HT-29 (cell line): ENCODE measurements around the gene ZNF844. TPM values are rescaled to one million over a fixed set of nuclear protein-coding genes. Genes with fewer than 3 reads are reported as not detected.
"Not testable (repeated sequence)": the region's sequence is repeated elsewhere in the genome, so short reads cannot be mapped to it uniquely, and the experiment has no call there.

Experiments
- DNase-seq: peaks from one replicate; pipeline ENCODE4 v3.0.0-alpha.2; 2015; ENCODE audit warnings: low spot score
- total RNA-seq: library from RNA; depleted of rRNA; stranded (reverse); fragments of >200 nt; shearing (Covaris generic); gene quantifications from 2 replicates; pipeline ENCODE4 v1.2.3, GENCODE V29; 2014; rRNA removed

ZNF844 gene
- 0.86 and 0.99 TPM in 2 replicates for total RNA-seq

- DNase-seq: peak; percentile 56
These were observed at the start of gene ZNF844 for GRCh38 chr19:12064590-12065538. Gene ZNF844 (plus strand): TSS chr19:12064731. CDS start chr19:12064874, 143 bp downstream.

- DNase-seq: no peak
These were observed 49.3 kb upstream of the ZNF844 start for GRCh38 chr19:12015015-12015752.

DNA sequence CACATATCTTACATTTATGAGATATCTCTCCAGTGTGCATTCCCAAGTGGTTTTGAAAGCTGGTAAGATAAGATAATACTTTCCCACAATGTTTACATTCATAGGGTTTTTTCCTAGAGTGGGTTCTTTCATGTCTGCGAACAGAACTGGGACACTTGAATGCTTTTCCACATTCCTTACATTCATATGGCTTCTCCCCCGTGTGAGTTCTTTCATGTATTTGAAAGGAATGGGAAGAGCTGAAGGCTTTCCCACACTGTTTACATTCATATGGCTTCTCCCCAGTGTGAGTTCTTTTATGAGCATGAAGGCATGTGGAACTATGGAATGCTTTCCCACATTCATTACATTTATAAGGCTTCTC is 48.8 kb upstream of the ZNF844 start:
- no peak for DNase-seq

DNA sequence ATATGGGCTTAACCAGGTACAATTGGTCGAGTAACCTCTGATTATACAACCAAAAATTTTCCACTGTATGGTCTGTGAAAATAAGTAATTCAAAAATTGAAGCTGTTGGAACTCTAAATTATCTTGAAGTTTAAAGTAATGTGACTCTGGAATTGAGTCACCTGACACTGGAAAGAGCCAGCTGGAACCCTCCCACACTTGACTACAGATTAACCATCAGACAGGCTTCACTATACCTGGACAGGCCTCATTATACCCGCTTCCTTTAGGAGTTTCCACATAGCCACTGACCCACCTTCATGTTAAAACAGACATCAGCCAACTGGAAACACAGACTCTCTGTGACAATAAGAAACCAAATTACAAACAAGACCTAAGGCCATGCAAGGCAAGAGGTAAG is 30.3 kb upstream of the ZNF844 start:
- DNase-seq: no peak

DNA sequence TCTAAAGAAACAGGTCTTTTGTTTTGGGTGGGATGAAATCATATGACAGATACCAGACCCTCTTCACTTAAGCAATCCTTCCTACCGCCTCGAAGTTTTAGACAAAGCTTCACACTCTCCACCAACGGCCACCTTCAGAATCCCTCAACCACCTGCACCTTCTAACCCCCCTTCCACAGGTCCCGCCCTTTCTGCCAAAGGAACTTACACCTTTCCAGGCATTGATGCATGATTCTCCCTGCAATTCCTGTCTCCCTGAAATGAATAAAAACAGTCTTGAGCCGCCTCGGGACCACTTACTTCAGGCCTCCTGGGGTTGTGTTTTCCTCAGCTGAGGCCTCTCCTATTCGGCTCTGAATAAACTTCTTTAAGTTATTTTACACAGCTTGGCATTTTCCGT is 29.9 kb upstream of the ZNF844 start:
- no peak for DNase-seq

DNA sequence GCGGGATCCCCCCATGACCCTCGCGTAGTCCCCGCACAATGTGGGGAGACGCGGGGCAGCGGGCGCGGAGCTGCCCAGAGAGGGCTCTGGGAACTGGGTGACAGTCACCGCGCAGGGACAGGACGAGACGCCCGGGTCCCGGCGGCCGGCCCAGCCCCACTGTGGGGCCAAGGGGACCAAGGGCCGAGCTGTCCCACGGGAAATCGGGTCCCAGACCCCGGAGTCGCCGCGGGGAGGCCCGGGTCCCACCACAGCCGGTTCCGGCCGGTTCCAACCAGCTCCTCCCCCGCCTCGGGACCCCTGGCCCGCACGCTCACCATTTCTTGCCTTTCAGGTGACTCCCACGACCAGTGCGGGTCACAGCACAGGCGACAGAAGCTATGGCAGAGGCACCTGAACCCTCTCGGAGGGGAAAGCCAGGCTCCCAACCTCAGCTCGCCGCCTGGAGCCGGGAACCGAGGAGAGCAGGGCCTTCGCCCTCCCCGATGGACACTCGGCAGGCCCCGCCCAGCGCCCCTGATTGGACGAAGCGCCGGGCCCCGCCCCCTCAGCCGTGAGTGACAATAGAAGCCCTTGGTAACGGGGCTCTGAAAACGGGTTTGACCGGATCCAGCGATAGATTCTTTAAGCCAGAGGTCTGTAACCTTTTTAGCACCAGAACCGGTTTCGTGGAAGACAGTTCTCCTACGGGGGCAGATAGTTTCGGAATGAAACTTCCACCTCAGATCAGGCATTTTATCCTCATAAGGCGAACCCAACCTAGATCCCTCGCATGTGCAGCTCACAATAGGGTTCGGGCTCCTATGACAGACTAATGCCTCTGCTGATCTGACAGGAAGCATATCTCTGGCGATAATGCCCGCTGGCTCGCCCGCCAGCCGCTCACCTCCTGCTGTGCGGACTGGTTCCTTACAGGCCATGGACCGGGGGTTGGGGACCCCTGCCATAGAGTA is 29.0 kb upstream of the ZNF844 start, which contains the start of gene ZNF433:
ZNF433 (minus strand) TSS at position 460 of the 953 bp plus-strand sequence; CDS start at position 320, 140 bp downstream.
- peak; percentile 89 for DNase-seq

GRCh38 chr19:12042893-12043292 is 21.6 kb upstream of the ZNF844 start:
- no peak for DNase-seq

DNA sequence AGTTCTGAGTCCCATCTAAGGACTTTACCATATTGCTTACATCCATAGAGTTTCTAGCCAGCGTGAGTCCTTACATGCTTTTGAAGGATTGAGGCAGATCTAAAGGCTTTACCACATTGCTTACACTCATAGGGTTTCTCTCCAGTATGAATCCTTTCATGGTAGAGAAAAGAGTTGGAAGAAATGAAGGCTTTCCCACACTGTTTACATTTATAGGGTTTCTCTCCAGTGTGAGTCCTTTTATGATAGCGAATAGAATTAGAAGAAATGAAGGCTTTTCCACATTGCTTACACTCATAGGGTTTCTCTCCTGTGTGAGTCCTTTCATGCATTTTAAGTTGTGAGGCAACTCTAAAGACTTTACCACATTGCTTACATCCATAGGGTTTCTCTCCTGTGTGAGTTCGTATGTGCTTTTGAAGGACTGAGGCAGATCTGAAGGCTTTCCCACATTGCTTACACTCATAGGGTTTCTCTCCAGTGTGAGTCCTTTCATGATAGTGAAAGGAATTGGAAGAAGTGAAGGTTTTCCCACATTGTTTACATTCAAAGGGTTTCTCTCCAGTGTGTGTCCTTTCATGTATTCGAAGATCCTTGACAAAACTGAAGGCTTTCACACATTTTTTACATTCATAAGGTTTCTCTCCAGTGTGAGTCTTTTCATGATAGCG is 20.6 kb upstream of the ZNF844 start:
- DNase-seq: no peak

DNA sequence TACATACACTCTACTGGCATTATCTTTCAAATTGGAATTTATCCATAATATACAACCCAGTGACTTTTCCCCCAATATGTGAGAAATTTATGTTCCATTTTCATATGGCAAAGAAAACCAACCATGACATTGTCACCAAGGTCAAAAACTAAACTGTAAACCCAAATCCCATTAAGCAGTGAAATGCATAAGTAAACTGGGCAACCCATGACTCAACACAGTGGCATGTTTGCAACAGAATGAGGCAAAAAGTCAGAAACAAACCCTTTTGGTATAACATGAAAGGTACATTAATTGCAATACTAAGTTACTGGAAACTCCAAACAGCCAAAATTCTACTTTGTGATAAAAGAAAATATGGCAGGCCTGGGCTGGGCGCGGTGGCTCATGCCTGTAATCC is 16.7 kb upstream of the ZNF844 start:
- no peak for DNase-seq

GRCh38 chr19:12052091-12052496 is 12.4 kb upstream of the ZNF844 start:
- DNase-seq: no peak

- peak; percentile 63 for DNase-seq
These were observed 11.9 kb upstream of the ZNF844 start, which contains the start of gene ZNF878 for GRCh38 chr19:12052497-12053169. Gene ZNF878 (minus strand): TSS chr19:12052961. CDS start chr19:12052801, 160 bp downstream.

DNA sequence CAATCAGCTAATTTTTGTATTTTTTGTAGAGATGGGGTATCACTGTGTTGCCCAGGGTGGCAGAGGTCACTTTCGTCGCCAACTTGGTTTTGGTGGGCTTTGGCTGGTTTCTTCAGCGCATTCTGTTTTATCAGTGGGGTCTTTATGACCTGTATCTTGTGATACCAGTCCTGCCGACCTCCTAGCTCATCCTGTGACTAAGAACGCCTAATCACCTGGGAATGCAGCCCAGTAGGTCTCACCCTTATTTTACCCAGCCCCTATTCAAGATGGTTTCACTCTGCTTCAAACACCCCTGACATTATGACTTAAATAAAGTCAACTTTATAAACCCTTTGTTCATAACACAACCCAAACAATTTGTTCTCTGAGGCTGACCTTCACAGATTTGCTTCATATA is 8.7 kb upstream of the ZNF844 start:
- DNase-seq: no peak

DNA sequence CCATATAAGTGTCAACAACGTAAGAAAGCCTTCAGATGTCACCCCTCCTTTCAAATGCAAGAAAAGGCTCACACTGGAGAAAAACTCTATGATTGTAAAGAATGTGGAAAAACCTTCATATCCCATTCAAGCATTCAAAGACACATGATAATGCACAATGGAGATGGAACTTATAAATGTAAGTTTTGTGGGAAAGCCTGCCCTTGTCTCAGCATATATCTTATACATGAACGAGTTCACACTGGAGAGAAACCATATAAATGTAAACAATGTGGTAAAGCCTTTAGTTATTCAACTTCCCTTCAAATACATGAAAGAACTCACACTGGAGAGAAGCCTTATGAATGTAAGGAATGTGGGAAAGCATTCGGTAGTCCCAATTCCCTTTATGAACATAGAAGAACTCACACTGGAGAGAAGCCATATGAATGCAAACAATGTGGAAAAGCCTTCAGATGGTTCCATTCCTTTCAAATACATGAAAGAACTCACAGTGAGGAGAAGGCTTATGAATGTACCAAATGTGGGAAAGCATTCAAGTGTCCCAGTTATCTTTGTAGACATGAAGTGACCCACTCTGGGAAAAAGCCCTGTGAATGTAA is 11.1 kb downstream of the ZNF844 start:
- no peak for DNase-seq

DNA sequence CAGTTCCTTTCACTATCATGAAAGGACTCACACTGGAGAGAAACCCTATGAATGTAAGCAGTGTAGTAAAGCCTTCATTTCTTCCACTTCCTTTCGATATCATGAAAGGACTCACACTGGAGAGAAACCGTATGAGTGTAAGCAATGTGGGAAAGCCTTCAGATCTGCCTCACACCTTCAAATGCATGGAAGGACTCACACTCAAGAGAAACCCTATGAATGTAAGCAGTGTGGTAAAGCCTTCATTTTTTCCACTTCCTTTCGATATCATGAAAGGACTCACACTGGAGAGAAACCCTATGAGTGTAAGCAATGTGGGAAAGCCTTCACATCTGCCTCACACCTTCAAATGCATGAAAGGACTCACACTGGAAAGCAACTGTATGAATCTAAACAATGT is 11.8 kb downstream of the ZNF844 start:
- not testable (repeated sequence) for DNase-seq

DNA sequence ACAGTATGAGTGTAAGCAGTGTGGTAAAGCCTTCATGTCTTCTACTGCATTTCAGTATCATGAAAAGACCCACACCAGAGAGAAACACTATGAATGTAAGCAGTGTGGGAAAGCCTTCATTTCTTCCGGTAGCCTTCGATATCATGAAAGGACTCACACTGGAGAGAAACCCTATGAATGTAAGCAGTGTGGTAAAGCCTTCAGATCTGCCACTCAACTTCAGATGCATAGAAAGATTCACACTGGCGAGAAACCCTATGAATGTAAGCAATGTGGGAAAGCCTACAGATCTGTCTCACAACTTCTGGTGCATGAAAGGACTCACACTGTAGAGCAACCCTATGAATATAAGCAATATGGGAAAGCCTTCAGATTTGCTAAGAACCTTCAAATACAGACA is 12.8 kb downstream of the ZNF844 start:
- DNase-seq: no peak

DNA sequence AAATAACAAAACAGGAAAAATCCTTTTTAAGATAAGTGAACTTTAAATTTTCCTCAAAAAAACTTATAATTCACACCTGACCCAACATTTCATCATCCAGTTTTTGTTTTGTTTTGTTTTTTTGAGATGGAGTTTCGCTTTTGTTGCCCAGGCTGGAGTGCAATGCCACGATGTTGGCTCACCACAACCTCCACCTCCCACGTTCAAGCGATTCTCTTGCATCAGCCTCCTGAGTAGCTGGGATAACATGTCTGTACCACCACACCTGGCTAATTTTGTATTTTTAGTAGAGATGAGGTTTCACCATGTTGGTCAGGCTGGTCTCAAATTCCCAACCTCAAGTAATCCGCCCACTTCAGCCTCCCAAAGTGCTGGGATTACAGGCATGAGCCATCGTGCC is 18.8 kb downstream of the ZNF844 start:
- not testable (repeated sequence) for DNase-seq

- DNase-seq: no peak
These were observed 20.7 kb downstream of the ZNF844 start for GRCh38 chr19:12085074-12085818.

DNA sequence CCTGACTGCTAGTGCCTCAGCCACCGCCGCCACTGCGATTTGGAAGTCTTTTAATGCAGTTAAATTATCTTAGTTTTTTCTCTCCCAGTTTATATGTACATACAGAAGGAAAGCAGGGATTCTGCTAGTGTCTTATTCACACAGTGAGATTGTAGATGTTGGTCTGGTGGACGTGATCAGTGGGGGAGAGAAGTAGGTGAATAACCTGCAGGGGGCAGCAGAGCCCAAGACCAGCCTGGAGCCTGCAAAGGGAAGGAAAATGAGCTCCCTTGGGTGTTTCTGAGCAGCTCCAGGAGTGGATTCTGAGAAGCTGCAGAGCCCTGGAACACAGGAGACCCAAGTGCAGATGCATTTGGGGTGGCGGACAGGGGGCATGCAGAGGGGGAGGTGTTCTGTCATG is 26.3 kb downstream of the ZNF844 start:
- peak; percentile 10 for DNase-seq
